ENCODE data around the gene RDH5. TPM values are rescaled to one million over a fixed set of nuclear protein-coding genes. Genes with fewer than 3 reads are reported as not detected.

Gene RDH5
- total RNA-seq, 2 donors from 2014 or later, result 4.1 to 7.4 TPM

DNA sequence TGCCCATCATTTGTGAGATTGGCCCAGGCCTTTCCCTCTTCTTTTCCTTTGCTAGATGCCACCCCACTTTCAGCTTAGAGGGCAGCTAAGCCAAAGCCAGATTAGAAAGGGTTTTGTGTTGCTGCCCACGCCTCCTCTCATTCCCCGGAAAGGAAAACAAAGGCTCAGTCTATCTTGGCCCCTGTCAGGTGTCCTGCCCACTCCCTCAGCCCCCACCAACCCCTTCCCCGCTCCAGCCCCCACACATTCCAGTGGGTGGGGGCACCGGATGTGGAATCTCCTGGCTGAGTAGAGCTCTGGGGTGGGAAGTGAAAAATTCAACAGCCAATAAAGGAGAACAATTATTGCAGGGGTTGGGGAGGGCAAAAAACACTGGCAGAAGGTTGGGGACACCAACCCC is 2.2 kb upstream of the RDH5 start:
- Histone ChIP-seq H3K36me3 (ENCODE audit: control insufficient read depth, insufficient read depth, low read length) (peaks cover 7% of the 10 kb centered on the region), H3K27me3 (ENCODE audit: control insufficient read depth, insufficient read depth, low read length, poor library complexity, severe bottlenecking) (peaks cover 8% of the 10 kb centered on the region), H3K27ac (ENCODE audit: low read depth, low read length) (no peak overlapping the region), H3K9me3 (ENCODE audit: control insufficient read depth, low read length) (no peaks in the 10 kb centered on the region), H3K4me3 (ENCODE audit: low read length) (peak overlapping the region; percentile 88), H3K9ac (ENCODE audit: extremely low read depth, low read length, poor library complexity, severe bottlenecking) (no peak overlapping the region), H3K4me1 (ENCODE audit: control insufficient read depth, insufficient read depth, low read length) (peaks cover 5% of the 10 kb centered on the region)
- peaks cover 8% of the 10 kb centered on the region for H3K27me3 Mint-ChIP-seq (ENCODE audit: insufficient read depth)
- H3K4me1 Mint-ChIP-seq, result peaks cover 31% of the 10 kb centered on the region
- DNase-seq, result peak; percentile 75
- peak overlapping the region; percentile 87 for H3K27ac Mint-ChIP-seq
- 0 to 43% methylated on average over 1 to 3 of the region's 4 CpGs for WGBS, 2 experiments (ENCODE audit: insufficient coverage in 1 of 2, insufficient read length in 1 of 2)
- no peaks in the 10 kb centered on the region for H3K9me3 Mint-ChIP-seq
- peak overlapping the region; percentile 78 for H3K4me3 Mint-ChIP-seq
- H3K36me3 Mint-ChIP-seq (ENCODE audit: low read depth), result peaks cover 2% of the 10 kb centered on the region
- TF ChIP-seq, protein P1, sequence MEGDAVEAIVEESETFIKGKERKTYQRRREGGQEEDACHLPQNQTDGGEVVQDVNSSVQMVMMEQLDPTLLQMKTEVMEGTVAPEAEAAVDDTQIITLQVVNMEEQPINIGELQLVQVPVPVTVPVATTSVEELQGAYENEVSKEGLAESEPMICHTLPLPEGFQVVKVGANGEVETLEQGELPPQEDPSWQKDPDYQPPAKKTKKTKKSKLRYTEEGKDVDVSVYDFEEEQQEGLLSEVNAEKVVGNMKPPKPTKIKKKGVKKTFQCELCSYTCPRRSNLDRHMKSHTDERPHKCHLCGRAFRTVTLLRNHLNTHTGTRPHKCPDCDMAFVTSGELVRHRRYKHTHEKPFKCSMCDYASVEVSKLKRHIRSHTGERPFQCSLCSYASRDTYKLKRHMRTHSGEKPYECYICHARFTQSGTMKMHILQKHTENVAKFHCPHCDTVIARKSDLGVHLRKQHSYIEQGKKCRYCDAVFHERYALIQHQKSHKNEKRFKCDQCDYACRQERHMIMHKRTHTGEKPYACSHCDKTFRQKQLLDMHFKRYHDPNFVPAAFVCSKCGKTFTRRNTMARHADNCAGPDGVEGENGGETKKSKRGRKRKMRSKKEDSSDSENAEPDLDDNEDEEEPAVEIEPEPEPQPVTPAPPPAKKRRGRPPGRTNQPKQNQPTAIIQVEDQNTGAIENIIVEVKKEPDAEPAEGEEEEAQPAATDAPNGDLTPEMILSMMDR (conservative IDR thresholded peaks at IDR 0.05), result no peak

DNA sequence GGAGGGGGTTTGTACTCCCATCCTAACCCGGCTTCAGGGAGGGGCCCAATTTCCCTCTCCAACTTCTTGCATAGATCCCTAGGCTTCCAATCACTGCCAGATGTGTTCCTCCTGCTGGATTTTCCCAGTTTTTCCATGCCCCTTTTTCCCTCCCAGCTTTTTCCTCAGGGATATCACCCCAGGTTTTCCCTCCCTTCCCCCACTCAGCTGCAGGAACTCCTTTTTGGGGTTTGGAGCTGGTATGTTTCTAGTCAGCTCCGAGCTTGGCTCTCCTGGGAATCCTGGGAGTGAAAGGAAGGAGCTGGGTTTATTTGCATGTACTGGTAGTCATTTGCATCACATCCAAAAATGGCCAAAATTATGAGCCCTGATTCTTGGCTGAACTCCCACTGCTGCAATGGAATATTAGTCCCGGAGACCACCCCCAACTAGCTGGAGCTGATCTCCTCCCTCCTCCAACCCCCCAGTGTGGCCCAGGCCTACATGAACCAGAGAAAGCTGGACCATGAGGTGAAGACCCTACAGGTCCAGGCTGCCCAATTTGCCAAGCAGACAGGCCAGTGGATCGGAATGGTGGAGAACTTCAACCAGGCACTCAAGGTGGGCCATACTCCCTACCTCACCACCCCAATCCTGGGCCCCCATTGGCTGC is 1.4 kb upstream of the RDH5 start:
- H3K4me1 ChIP-seq (ENCODE audit: control insufficient read depth, insufficient read depth, low read length), result peaks cover 5% of the 10 kb centered on the region
- Mint-ChIP-seq H3K9me3 (no peaks in the 10 kb centered on the region), H3K4me1 (peaks cover 31% of the 10 kb centered on the region), H3K27me3 (ENCODE audit: insufficient read depth) (peaks cover 1% of the 10 kb centered on the region), H3K27ac (peak overlapping the region; percentile 87), H3K36me3 (ENCODE audit: low read depth) (peaks cover 10% of the 10 kb centered on the region), H3K4me3 (peak overlapping the region; percentile 78)
- H3K4me3 ChIP-seq (ENCODE audit: low read length), result no peak overlapping the region
- H3K36me3 ChIP-seq (ENCODE audit: control insufficient read depth, insufficient read depth, low read length), result peaks cover 14% of the 10 kb centered on the region
- no peaks in the 10 kb centered on the region for H3K9me3 ChIP-seq (ENCODE audit: control insufficient read depth, low read length)
- H3K27ac ChIP-seq (ENCODE audit: low read depth, low read length), result no peak overlapping the region
- WGBS, 2 experiments (ENCODE audit: insufficient coverage in 1 of 2, insufficient read length in 1 of 2), result 72 to 84% methylated on average over 2 to 4 of the region's 4 CpGs
- DNase-seq, result no peak
- TF ChIP-seq, protein P1 (conservative IDR thresholded peaks at IDR 0.05), result no peak
- H3K27me3 ChIP-seq (ENCODE audit: control insufficient read depth, insufficient read depth, low read length, poor library complexity, severe bottlenecking), result peaks cover 1% of the 10 kb centered on the region
- H3K9ac ChIP-seq (ENCODE audit: extremely low read depth, low read length, poor library complexity, severe bottlenecking), result no peak overlapping the region

DNA sequence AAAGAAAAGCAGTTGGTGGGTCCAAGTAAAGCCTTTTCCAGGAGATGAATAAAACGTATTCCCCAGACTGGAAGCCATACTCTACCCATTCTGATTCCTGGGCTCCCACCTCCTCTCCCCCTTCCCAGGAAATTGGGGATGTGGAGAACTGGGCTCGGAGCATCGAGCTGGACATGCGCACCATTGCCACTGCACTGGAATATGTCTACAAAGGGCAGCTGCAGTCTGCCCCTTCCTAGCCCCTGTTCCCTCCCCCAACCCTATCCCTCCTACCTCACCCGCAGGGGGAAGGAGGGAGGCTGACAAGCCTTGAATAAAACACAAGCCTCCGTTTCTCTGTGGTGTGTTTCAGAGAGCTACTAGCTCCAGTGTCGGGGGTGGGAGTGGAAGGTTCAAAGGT is 822 bp upstream of the RDH5 start:
- Histone ChIP-seq H3K36me3 (ENCODE audit: control insufficient read depth, insufficient read depth, low read length) (peaks cover 20% of the 10 kb centered on the region), H3K27ac (ENCODE audit: low read depth, low read length) (no peak overlapping the region), H3K9ac (ENCODE audit: extremely low read depth, low read length, poor library complexity, severe bottlenecking) (no peak overlapping the region), H3K4me1 (ENCODE audit: control insufficient read depth, insufficient read depth, low read length) (peaks cover 5% of the 10 kb centered on the region), H3K4me3 (ENCODE audit: low read length) (no peak overlapping the region), H3K9me3 (ENCODE audit: control insufficient read depth, low read length) (no peaks in the 10 kb centered on the region), H3K27me3 (ENCODE audit: control insufficient read depth, insufficient read depth, low read length, poor library complexity, severe bottlenecking) (no peaks in the 10 kb centered on the region)
- H3K27ac Mint-ChIP-seq, result no peak overlapping the region
- no peak for DNase-seq
- no peaks in the 10 kb centered on the region for H3K9me3 Mint-ChIP-seq
- no peak overlapping the region for H3K4me3 Mint-ChIP-seq
- peaks cover 16% of the 10 kb centered on the region for H3K36me3 Mint-ChIP-seq (ENCODE audit: low read depth)
- TF ChIP-seq, protein P1 (conservative IDR thresholded peaks at IDR 0.05), result no peak
- H3K4me1 Mint-ChIP-seq, result peaks cover 31% of the 10 kb centered on the region
- no peaks in the 10 kb centered on the region for H3K27me3 Mint-ChIP-seq (ENCODE audit: insufficient read depth)
- 67 to 95% methylated on average over 1 to 6 of the region's 7 CpGs for WGBS, 2 experiments (ENCODE audit: insufficient coverage in 1 of 2, insufficient read length in 1 of 2)

All from endodermal cell (in vitro differentiated cells).